HepG2 (cell line): ENCODE results near the gene ANKRD42. TPM values are rescaled to one million over a fixed set of nuclear protein-coding genes. Genes with fewer than 3 reads are reported as not detected.
A peak's percentile ranks its signal among the peaks of the same experiment; 100 is the strongest.

ENCODE experiments used
- ATAC-seq: fragments of 200-7000 bp; cut with Tn5 transposase; 3 replicates; pipeline ENCODE4 v1.9.1; 2020; ENCODE audit warnings: mild to moderate bottlenecking, moderate library complexity
- BruUV-seq: library from RNA; stranded (reverse); fragments of 400-500 nt; replicated peaks from 2 replicates; lab custom pipeline; 2021; lab: Mats Ljungman, UMichigan
- CTCF ChIA-PET: fragments of 300-600 bp; formaldehyde crosslinking; extraction: SDS; loops from one replicate; lab custom pipeline; 2021; ENCODE audit warnings: low total read pairs, inconsistent platforms, low intra/inter-chr PET ratio; lab: Yijun Ruan, JAX
- POLR2A ChIA-PET: fragments of 350-600 bp; sonication (Branson Sonifier 250); formaldehyde crosslinking; loops from one replicate; lab custom pipeline; 2020; ENCODE audit warnings: antibody characterized with exemption, inconsistent platforms; lab: Yijun Ruan, JAX
- DNase-seq: peaks from one replicate; pipeline ENCODE4 v3.0.0-alpha.2; 2015; ENCODE audit warnings: low spot score
- FAIRE-seq: peaks from 3 replicates; lab custom pipeline; 2011; peaks lifted over from hg19 to GRCh38; lab: Jason Lieb, UNC
- H2AFZ ChIP-seq: one replicate; pipeline ENCODE4 v1.6.1; 2011; ENCODE audit warnings: low read length, inconsistent platforms
- H3K27ac ChIP-seq: fragments of 300-600 bp; 3 replicates; pipeline ENCODE4 v1.8.0; 2011; ENCODE audit warnings: mixed run types, mild to moderate bottlenecking, mixed read lengths, low read length, inconsistent platforms; ENCODE audit not compliant: insufficient read depth; ENCODE audit errors: extremely low read length
- H3K27me3 ChIP-seq, 2 experiments: fragments of 200-600 bp in 1 of 2; 2 replicates in 1 of 2; 3 replicates in 1 of 2; pipeline versions ENCODE4 v1.6.0 to v1.8.0; 2011; ENCODE audit warnings: low read length in 2 of 2, mild to moderate bottlenecking in 2 of 2, moderate library complexity in 2 of 2, inconsistent platforms in 1 of 2; ENCODE audit not compliant: insufficient read depth in 2 of 2, control insufficient read depth in 1 of 2
- H3K36me3 ChIP-seq, 2 experiments: fragments of 200-600 bp in 1 of 2; replicated peaks in 1 of 2; 2 replicates in 1 of 2; 3 replicates in 1 of 2; pipeline versions ENCODE4 v1.5.1 to v1.8.0; 2011; ENCODE audit warnings: low read length in 2 of 2, inconsistent platforms in 1 of 2; ENCODE audit not compliant: insufficient read depth in 2 of 2, control insufficient read depth in 1 of 2
- H3K4me1 ChIP-seq: 2 replicates; pipeline ENCODE4 v1.5.1; 2012; ENCODE audit warnings: low read length, inconsistent platforms; ENCODE audit not compliant: insufficient read depth
- H3K4me2 ChIP-seq: 2 replicates; pipeline ENCODE4 v1.6.0; 2011; ENCODE audit warnings: low read depth, low read length, inconsistent platforms
- H3K4me3 ChIP-seq, 3 experiments: fragments of 200-600 bp in 1 of 3; sonication (generic), shearing (Covaris generic) in 1 of 3; replicated peaks in 1 of 3; 2 replicates each; pipeline ENCODE4 v1.5.1; 2011 to 2016; ENCODE audit warnings: low read length in 3 of 3, inconsistent platforms in 2 of 3, low read depth in 2 of 3, mild to moderate bottlenecking in 2 of 3, control low read depth in 1 of 3, mixed read lengths in 1 of 3; ENCODE audit not compliant: insufficient read depth in 1 of 3
- H3K79me2 ChIP-seq: one replicate; pipeline ENCODE4 v1.6.1; 2011; ENCODE audit warnings: low read length, inconsistent platforms; ENCODE audit not compliant: insufficient read depth
- H3K9ac ChIP-seq: 2 replicates; pipeline ENCODE4 v1.6.0; 2011; ENCODE audit warnings: mild to moderate bottlenecking, low read depth, low read length, inconsistent platforms; ENCODE audit not compliant: insufficient read depth
- H3K9me3 ChIP-seq: 2 replicates; pipeline ENCODE4 v1.5.1; 2012; ENCODE audit warnings: mild to moderate bottlenecking, low read length
- H4K20me1 ChIP-seq: 2 replicates; pipeline ENCODE4 v1.6.0; 2011; ENCODE audit warnings: inconsistent platforms, mild to moderate bottlenecking, low read length, moderate library complexity; ENCODE audit not compliant: insufficient read depth
- AGO2 ChIP-seq: fragments of 200-400 bp; formaldehyde crosslinking; optimal IDR thresholded peaks from 2 replicates; pipeline ENCODE3; 2017; ENCODE audit warnings: mild to moderate bottlenecking, low read depth, low read length, moderate library complexity
- RBFOX2 ChIP-seq: fragments of 200-400 bp; formaldehyde crosslinking; IDR thresholded peaks from 2 replicates; pipeline ENCODE4 v1.6.1; 2017; ENCODE audit warnings: low read depth, mild to moderate bottlenecking, low read length
- RBM22 ChIP-seq: fragments of 200-400 bp; formaldehyde crosslinking; optimal IDR thresholded peaks from 2 replicates; pipeline ENCODE3; 2017; ENCODE audit warnings: mild to moderate bottlenecking, low read length, moderate library complexity
- SP140L ChIP-seq: sonication (generic); formaldehyde crosslinking; IDR thresholded peaks from 2 replicates; pipeline ENCODE4 v1.4.0; 2020; ENCODE audit warnings: missing genetic modification reagents, borderline replicate concordance
- TFE3 ChIP-seq: IDR thresholded peaks from 2 replicates; pipeline ENCODE4 v1.6.1; 2016
- ZNF703 ChIP-seq: sonication (generic); formaldehyde crosslinking; IDR thresholded peaks from 2 replicates; pipeline ENCODE4 v1.5.1; 2020; ENCODE audit warnings: missing genetic modification reagents, mild to moderate bottlenecking, moderate library complexity, borderline replicate concordance
- ZSCAN22 ChIP-seq: sonication (generic); formaldehyde crosslinking; IDR thresholded peaks from 2 replicates; pipeline ENCODE4 v1.4.0; 2020; ENCODE audit warnings: mild to moderate bottlenecking, missing genetic modification reagents
- WGBS: methylation state at CpG from one replicate; pipeline ENCODE4 v1.1.6; 2017; ENCODE audit warnings: low lambda C conversion rate; 5-methylcytosine and 5-hydroxymethylcytosine counted together
- in situ Hi-C: cut with HindIII; loops from 2 replicates; pipeline ENCODE4 v1.10.0; 2017; ENCODE audit warnings: low pct_unique_long_range_greater_than_20kb; ENCODE audit not compliant: extremely low pct_ligation_motif_present
- intact Hi-C: fragments of 100-400 bp; cut with micrococcal nuclease; formaldehyde crosslinking; loops from one replicate; pipeline ENCODE4 v1.10.0; 2022; ENCODE audit not compliant: unreplicated experiment
- polyA plus RNA-seq, 8 experiments: library from polyadenylated mRNA; depleted of rRNA in 3 of 8; stranded (reverse) in 7 of 8; unstranded in 1 of 8; fragments of >200 nt; fragmentation: Illumina TruSeq in 4 of 8; extraction: Trizol in 4 of 8; gene quantifications; 2 replicates each; pipeline versions ENCODE4 v1.2.1 to v1.2.3, GENCODE V29; 2011 to 2016; ENCODE audit warnings: low read depth in 4 of 8, missing spikeins in 1 of 8, mixed read lengths in 1 of 8; ENCODE audit not compliant: insufficient read depth in 1 of 8
- total RNA-seq, 5 experiments: library from RNA; depleted of rRNA; stranded (reverse); fragments of >200 nt; fragmentation: Illumina TruSeq; extraction: Trizol; gene quantifications; 2 replicates each; pipeline ENCODE4 v1.2.3, GENCODE V29; 2016; ENCODE audit warnings: low read depth in 1 of 5

The ANKRD42 gene
- total and polyA plus RNA-seq, 2 of the 13 experiments (the other 11 are each of a cell fraction or from before 2014, with no cell fraction given) = 2.2 to 3.7 TPM

- no peak for TF ChIP-seq TFE3 (CRISPR knock-in tag)
- no peak for TF ChIP-seq SP140L (CRISPR knock-in tag)
- TF ChIP-seq ZSCAN22 (CRISPR knock-in tag) = no peak
Observed at GRCh38 chr11:83181815-83182214, 11.7 kb upstream of the ANKRD42 start (continued).

- no peak overlapping the region for H3K9ac ChIP-seq
- intact Hi-C loops (no loop called here), in situ Hi-C loops (loop anchor here (5.0 kb wide), 1 partner anchor 283 kb away; the partner anchor contains the start of genes DDIAS and PRCP)
- H3K4me3 ChIP-seq = no peak overlapping the region
- H3K27me3 ChIP-seq = no peaks in the 10 kb centered on the region
- H4K20me1 ChIP-seq = no peaks in the 10 kb centered on the region
- no peak for FAIRE-seq
- no peak for DNase-seq
- no peaks in the 10 kb centered on the region for H3K9me3 ChIP-seq
- no TSS peak for BruUV-seq
- H3K4me2 ChIP-seq = no peak overlapping the region
- H3K36me3 ChIP-seq = peaks cover 3 to 43% of the 10 kb centered on the region in 2 experiments
- ChIA-PET POLR2A (interaction anchor here (1.9 kb wide), 1 partner anchor 29 kb away, joined by 8 read pairs; the partner anchor contains the start of gene PCF11), CTCF (no interaction called here)
- TF ChIP-seq AGO2 = peak; percentile 37
- peak; percentile 51 for TF ChIP-seq RBM22
- peak; percentile 40; the same call in 1 of the 2 replicates for TF ChIP-seq RBFOX2
- TF ChIP-seq ZNF703 (CRISPR knock-in tag) = no peak
- no peak for ATAC-seq
- H3K4me1 ChIP-seq = no peaks in the 10 kb centered on the region
- no peak overlapping the region for H3K27ac ChIP-seq
- WGBS = 96% methylated on average over 1 of the region's 1 CpG
- H3K79me2 ChIP-seq = no peaks in the 10 kb centered on the region
- no peak overlapping the region for H2AFZ ChIP-seq
Observed at GRCh38 chr11:83185767-83186166, 7.7 kb upstream of the ANKRD42 start.
